K562 (cell line): ENCODE results near the gene ELMOD1. TPM values are rescaled to one million over a fixed set of nuclear protein-coding genes. Genes with fewer than 3 reads are reported as not detected.

Experiments used
- ATAC-seq: fragments of 200-7000 bp; cut with Tn5 transposase; 3 replicates; pipeline ENCODE4 v1.9.1; 2020; ENCODE audit warnings: moderate library complexity
- BruUV-seq: library from RNA; stranded (reverse); fragments of 400-500 nt; replicated peaks from 2 replicates; lab custom pipeline; 2021; lab: Mats Ljungman, UMichigan
- CTCF ChIA-PET: fragments of 300-600 bp; formaldehyde crosslinking; extraction: SDS; loops from one replicate; lab custom pipeline; 2021; ENCODE audit warnings: low intra/inter-chr PET ratio; lab: Yijun Ruan, JAX
- POLR2A ChIA-PET: fragments of 300-600, 350-650 bp; sonication (Branson Sonifier 250); formaldehyde crosslinking; extraction: SDS; loops from one replicate; lab custom pipeline; 2021; ENCODE audit warnings: antibody characterized with exemption, inconsistent platforms; lab: Yijun Ruan, JAX
- DNase-seq, 4 experiments: peaks; one replicate each; pipeline versions ENCODE4 v3.0.0 to v3.0.0-alpha.2; 2011 to 2018; ENCODE audit warnings: low spot score in 3 of 4, mixed read lengths in 3 of 4; ENCODE audit errors: extremely low read depth in 1 of 4
- FAIRE-seq: peaks from 2 replicates; lab custom pipeline; 2011; peaks lifted over from hg19 to GRCh38; lab: Jason Lieb, UNC
- H2AFZ ChIP-seq: 2 replicates; pipeline ENCODE4 v1.6.0; 2011; ENCODE audit warnings: low read depth, low read length, control low read depth, inconsistent platforms
- H3K27ac ChIP-seq: fragments of 200-600 bp; 3 replicates; pipeline ENCODE4 v1.8.0; 2011; ENCODE audit warnings: low read depth, mild to moderate bottlenecking, control low read depth, inconsistent platforms, low read length, moderate library complexity, mixed read lengths; ENCODE audit errors: extremely low read depth
- H3K27me3 ChIP-seq, 2 experiments: fragments of 300-600 bp in 1 of 2; 2 replicates in 1 of 2; 3 replicates in 1 of 2; pipeline versions ENCODE4 v1.6.0 to v1.8.0; 2011; ENCODE audit warnings: inconsistent platforms in 2 of 2, low read length in 2 of 2, mild to moderate bottlenecking in 1 of 2, mixed read lengths in 1 of 2, moderate library complexity in 1 of 2; ENCODE audit not compliant: control insufficient read depth in 2 of 2, insufficient read depth in 2 of 2
- H3K36me3 ChIP-seq: fragments of 300-600 bp; 3 replicates; pipeline ENCODE4 v1.8.0; 2011; ENCODE audit warnings: mild to moderate bottlenecking, low read length, inconsistent platforms; ENCODE audit not compliant: control insufficient read depth, insufficient read depth
- H3K4me1 ChIP-seq, 2 experiments: fragments of 200-600 bp in 1 of 2; replicated peaks in 1 of 2; 2 replicates in 1 of 2; 3 replicates in 1 of 2; pipeline versions ENCODE4 v1.5.1 to v1.8.0; 2011; ENCODE audit warnings: inconsistent platforms in 2 of 2, low read length in 2 of 2, mild to moderate bottlenecking in 1 of 2, mixed read lengths in 1 of 2, moderate library complexity in 1 of 2; ENCODE audit not compliant: control insufficient read depth in 2 of 2, insufficient read depth in 2 of 2
- H3K4me2 ChIP-seq: 2 replicates; pipeline ENCODE4 v1.6.1; 2011; ENCODE audit warnings: low read length, control low read depth, inconsistent platforms, mixed read lengths; ENCODE audit not compliant: insufficient read depth
- H3K4me3 ChIP-seq: fragments of 200-600 bp; sonication (generic), shearing (Covaris generic); 2 replicates; pipeline ENCODE4 v1.5.1; 2016; ENCODE audit warnings: control low read depth, inconsistent platforms
- H3K79me2 ChIP-seq: fragments of 200-600 bp; 3 replicates; pipeline ENCODE4 v1.8.0; 2011; ENCODE audit warnings: low read length, inconsistent platforms; ENCODE audit not compliant: control insufficient read depth, insufficient read depth
- H3K9ac ChIP-seq, 2 experiments: 2 replicates each; pipeline versions ENCODE4 v1.6.0 to v1.6.1; 2011; ENCODE audit warnings: low read depth in 2 of 2, low read length in 2 of 2, control low read depth in 1 of 2, inconsistent platforms in 1 of 2, mild to moderate bottlenecking in 1 of 2, mixed read lengths in 1 of 2; ENCODE audit not compliant: insufficient read depth in 1 of 2
- H3K9me1 ChIP-seq: one replicate; pipeline ENCODE4 v1.6.0; 2011; ENCODE audit warnings: inconsistent platforms, mild to moderate bottlenecking, low read length, moderate library complexity; ENCODE audit not compliant: control insufficient read depth, insufficient read depth
- H3K9me3 ChIP-seq: replicated peaks from 2 replicates; pipeline ENCODE4 v1.5.1; 2011; ENCODE audit warnings: low read depth, low read length, inconsistent platforms; ENCODE audit not compliant: control insufficient read depth, insufficient read depth
- H4K20me1 ChIP-seq: replicated peaks from 2 replicates; pipeline ENCODE4 v1.6.1; 2011; ENCODE audit warnings: low read length, inconsistent platforms, mixed read lengths; ENCODE audit not compliant: control insufficient read depth, insufficient read depth
- BMI1 ChIP-seq: fragments of 150-350 bp; IDR thresholded peaks from 2 replicates; pipeline ENCODE4 v1.6.1; 2014; ENCODE audit warnings: low read length
- BRD4 ChIP-seq: fragments of 200-600 bp; sonication (generic); IDR thresholded peaks from 2 replicates; pipeline ENCODE4 v1.6.1; 2017; ENCODE audit warnings: inconsistent platforms
- HLTF ChIP-seq: fragments of 450-650 bp; IDR thresholded peaks from 2 replicates; pipeline ENCODE4 v1.6.1; 2016
- IFI16 ChIP-seq: fragments of 250-450 bp; sonication (Bioruptor Pico); IDR thresholded peaks from 2 replicates; pipeline ENCODE4 v2.1.2; 2022; ENCODE audit warnings: mild to moderate bottlenecking, inconsistent platforms
- KLF10 ChIP-seq: fragments of 250-450 bp; sonication (Bioruptor Pico); IDR thresholded peaks from 2 replicates; pipeline ENCODE4 v1.6.1; 2021; ENCODE audit warnings: matching md5 sums
- LCOR ChIP-seq: sonication (generic); formaldehyde crosslinking; IDR thresholded peaks from 2 replicates; pipeline ENCODE4 v1.8.0; 2022; ENCODE audit warnings: mild to moderate bottlenecking, missing genetic modification reagents
- NUFIP1 ChIP-seq: fragments of 450-650 bp; IDR thresholded peaks from 2 replicates; pipeline ENCODE4 v1.6.1; 2018; ENCODE audit not compliant: partially characterized antibody
- PCBP1 ChIP-seq: fragments of 200-400 bp; formaldehyde crosslinking; IDR thresholded peaks from 2 replicates; pipeline ENCODE4 v1.6.1; 2018; ENCODE audit warnings: mild to moderate bottlenecking, low read depth, low read length; ENCODE audit not compliant: poor library complexity, severe bottlenecking
- PTRF ChIP-seq: fragments of 450-650 bp; IDR thresholded peaks from 2 replicates; pipeline ENCODE4 v1.6.1; 2016; ENCODE audit warnings: mild to moderate bottlenecking, missing genetic modification characterization, missing compliant biosample characterization
- STAG1 ChIP-seq: sonication (generic); formaldehyde crosslinking; IDR thresholded peaks from 2 replicates; pipeline ENCODE4 v1.5.0; 2020; ENCODE audit warnings: missing genetic modification reagents, borderline replicate concordance
- SUPT5H ChIP-seq: fragments of 450-650 bp; IDR thresholded peaks from 2 replicates; pipeline ENCODE4 v1.6.1; 2016
- TAF15 ChIP-seq: fragments of 200-400 bp; formaldehyde crosslinking; IDR thresholded peaks from 2 replicates; pipeline ENCODE4 v1.6.1; 2017; ENCODE audit warnings: mild to moderate bottlenecking, low read depth, low read length, moderate library complexity
- ZBTB7A ChIP-seq: IDR thresholded peaks from 2 replicates; pipeline ENCODE4 v1.6.1; 2011; ENCODE audit warnings: low read depth, mild to moderate bottlenecking, low read length, moderate library complexity, borderline replicate concordance; ENCODE audit not compliant: control insufficient read depth
- ZNF239 ChIP-seq: fragments of 250-450 bp; sonication (Bioruptor Pico); IDR thresholded peaks from 2 replicates; pipeline ENCODE4 v1.4.0; 2020; ENCODE audit warnings: mild to moderate bottlenecking
- ZNF274 ChIP-seq: IDR thresholded peaks from 2 replicates; pipeline ENCODE4 v1.6.1; 2011; ENCODE audit warnings: low read depth, mild to moderate bottlenecking, low read length, moderate library complexity, borderline replicate concordance
- WGBS: fragments of 100-300 bp; shearing (Covaris generic); methylation state at CpG from one replicate; pipeline ENCODE4 v1.1.6; 2016; ENCODE audit warnings: low coverage, mixed read lengths; ENCODE audit not compliant: insufficient coverage; ENCODE audit errors: missing lambda C conversion rate; 5-methylcytosine and 5-hydroxymethylcytosine counted together
- in situ Hi-C: fragments of 300-500 bp; cut with MboI; formaldehyde crosslinking; loops from 4 replicates; pipeline ENCODE4 v1.15.0; 2018; ENCODE audit warnings: inconsistent platforms, mixed read lengths
- intact Hi-C: fragments of 100-400 bp; cut with micrococcal nuclease; formaldehyde crosslinking; loops from 2 replicates; pipeline ENCODE4 v1.14.2; 2022
- polyA plus RNA-seq, 8 experiments: library from polyadenylated mRNA; depleted of rRNA in 4 of 8; stranded (reverse) in 5 of 8; unstranded in 3 of 8; fragments of >200 nt; fragmentation: Nextera tagmentation in 2 of 8; fragmentation: Illumina TruSeq in 1 of 8; extraction: Ambion mirVana in 2 of 8; extraction: Trizol in 1 of 8; gene quantifications; 2 replicates each; pipeline versions ENCODE4 v1.2.1 to v1.2.3, GENCODE V29; 2011 to 2014; ENCODE audit warnings: inconsistent platforms in 1 of 8, missing spikeins in 1 of 8
- total RNA-seq, 7 experiments: library from RNA; depleted of rRNA in 6 of 7; stranded (reverse); fragments of >200 nt in 6 of 7; fragmentation: Illumina TruSeq in 2 of 7; extraction: Trizol in 2 of 7; gene quantifications; 2 replicates each; pipeline versions ENCODE4 v1.2.1 to v1.2.3, GENCODE V29; 2011 to 2021; ENCODE audit warnings: low replicate concordance in 1 of 7
- TF ChIP-seq, protein P1 (sequence below): sonication (generic); formaldehyde crosslinking; IDR thresholded peaks from 2 replicates; pipeline ENCODE4 v1.8.0; 2022; ENCODE audit warnings: mild to moderate bottlenecking, low read depth, missing genetic modification reagents

The ELMOD1 gene
- total and polyA plus RNA-seq, 9 of the 15 experiments (the other 6 are each of a cell fraction or from before 2014, with no cell fraction given), result not detected

DNA sequence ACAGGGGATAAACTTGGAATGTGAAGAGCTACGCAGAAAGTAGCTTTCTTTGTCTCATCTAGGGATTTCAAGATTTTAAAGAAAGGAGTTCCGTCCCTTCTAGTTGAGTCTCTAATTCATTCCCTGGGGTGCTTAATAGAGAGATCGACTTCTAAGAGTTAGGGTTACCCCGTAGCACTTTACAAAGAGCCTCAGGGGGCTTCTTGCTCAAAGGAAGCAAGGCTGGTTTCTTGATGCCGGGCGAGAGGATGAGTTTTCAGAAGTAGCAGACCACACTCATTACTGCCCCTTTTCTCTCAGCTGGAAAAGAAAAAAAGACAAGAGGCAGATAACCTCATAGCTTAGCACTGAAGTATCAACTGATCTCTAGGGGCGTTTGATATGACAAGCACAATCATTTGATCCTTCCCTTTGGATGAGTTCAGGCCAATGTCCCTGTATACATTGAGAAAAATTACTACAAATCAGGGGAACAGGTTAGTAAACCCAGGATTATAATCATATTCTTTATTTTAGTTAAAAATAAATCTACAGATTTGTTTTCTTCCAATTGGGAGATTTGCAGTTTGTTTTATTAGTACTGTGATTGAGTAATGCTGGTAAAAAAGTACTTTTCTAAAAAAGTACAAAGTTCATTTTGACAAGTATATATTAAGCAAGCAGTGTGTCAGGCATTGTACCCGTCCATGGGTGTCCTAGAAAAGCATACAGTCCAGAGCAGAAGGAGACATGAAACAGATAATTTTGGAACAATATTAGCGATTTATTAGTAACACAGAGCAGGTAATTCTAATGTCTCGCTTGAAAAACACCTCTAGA lies 18.7 kb downstream of the ELMOD1 start:
- DNase-seq (no peak), ATAC-seq (no peak), FAIRE-seq (no peak)
- in situ Hi-C loops (no loop called here), intact Hi-C loops (no loop called here)
- H4K20me1 ChIP-seq, result no peaks in the 10 kb centered on the region
- no peak overlapping the region for H3K4me2 ChIP-seq
- BruUV-seq, result no TSS peak
- H3K27ac ChIP-seq, result no peak overlapping the region
- no peaks in the 10 kb centered on the region for H3K36me3 ChIP-seq
- no peak for TF ChIP-seq TAF15
- no peak for TF ChIP-seq SUPT5H
- TF ChIP-seq BRD4, result no peak
- TF ChIP-seq STAG1 (CRISPR knock-in tag), result no peak
- TF ChIP-seq HLTF, result no peak
- H3K9me3 ChIP-seq, result no peaks in the 10 kb centered on the region
- no peaks in the 10 kb centered on the region for H3K4me1 ChIP-seq
- ChIA-PET CTCF (no interaction called here), POLR2A (interaction anchor here (1.2 kb wide), 1 partner anchor 13 kb away, joined by 3 read pairs; no protein-coding TSS in a partner anchor)
- H3K27me3 ChIP-seq, result peaks cover 0 to 2% of the 10 kb centered on the region in 2 experiments; a peak in 3 of 5 replicates
- H3K9ac ChIP-seq, result no peak overlapping the region
- WGBS, result 5% methylated on average over 10 of the region's 10 CpGs
- no peaks in the 10 kb centered on the region for H3K9me1 ChIP-seq
- H3K79me2 ChIP-seq, result no peaks in the 10 kb centered on the region
- no peak overlapping the region for H3K4me3 ChIP-seq
- no peak overlapping the region for H2AFZ ChIP-seq

- Histone ChIP-seq H3K36me3 (no peaks in the 10 kb centered on the region), H3K9me1 (no peaks in the 10 kb centered on the region), H3K27me3 (peaks cover 0 to 2% of the 10 kb centered on the region in 2 experiments; a peak in 3 of 5 replicates), H3K79me2 (no peaks in the 10 kb centered on the region), H3K27ac (no peak overlapping the region), H3K4me1 (no peaks in the 10 kb centered on the region), H4K20me1 (no peaks in the 10 kb centered on the region), H3K4me3 (no peak overlapping the region), H3K9ac (no peak overlapping the region), H2AFZ (no peak overlapping the region), H3K9me3 (no peaks in the 10 kb centered on the region)
- in situ Hi-C loops, result no loop called here
- no peak for DNase-seq
- ATAC-seq, result no peak
- no peak for FAIRE-seq
- intact Hi-C loops, result no loop called here
- ChIA-PET CTCF (no interaction called here), POLR2A (interaction anchor here (0.9 to 1.0 kb wide), 2 partner anchors 41 to 67 kb away, joined by 3 read pairs; no protein-coding TSS in a partner anchor)
- BruUV-seq, result no TSS peak
- WGBS, result 0% methylated on average over 2 of the region's 2 CpGs
- TF ChIP-seq BMI1 (no peak), KLF10 (no peak), PTRF (tag) (no peak), ZNF239 (CRISPR knock-in tag) (no peak), PCBP1 (no peak), NUFIP1 (no peak), IFI16 (CRISPR knock-in tag) (no peak), ZBTB7A (no peak), LCOR (no peak), ZNF274 (no peak)
- TF ChIP-seq, protein P1, sequence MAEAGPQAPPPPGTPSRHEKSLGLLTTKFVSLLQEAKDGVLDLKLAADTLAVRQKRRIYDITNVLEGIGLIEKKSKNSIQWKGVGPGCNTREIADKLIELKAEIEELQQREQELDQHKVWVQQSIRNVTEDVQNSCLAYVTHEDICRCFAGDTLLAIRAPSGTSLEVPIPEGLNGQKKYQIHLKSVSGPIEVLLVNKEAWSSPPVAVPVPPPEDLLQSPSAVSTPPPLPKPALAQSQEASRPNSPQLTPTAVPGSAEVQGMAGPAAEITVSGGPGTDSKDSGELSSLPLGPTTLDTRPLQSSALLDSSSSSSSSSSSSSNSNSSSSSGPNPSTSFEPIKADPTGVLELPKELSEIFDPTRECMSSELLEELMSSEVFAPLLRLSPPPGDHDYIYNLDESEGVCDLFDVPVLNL (CRISPR knock-in tag), result no peak
- TF ChIP-seq, all 486 proteins: peak for 0
- H3K4me2 ChIP-seq, result no peak overlapping the region
Measured at GRCh38 chr11:107612445-107612844, 21.5 kb downstream of the ELMOD1 start.
